GM12872 (cell line): ENCODE measurements around the gene LSM14A.

Experiments used
- TF ChIP-seq, protein P1 (sequence below): IDR thresholded peaks from 3 replicates; pipeline ENCODE4 v1.5.1; 2011; ENCODE audit warnings: low read depth, mild to moderate bottlenecking, low read length, moderate library complexity; ENCODE audit not compliant: insufficient read depth

LSM14A gene

DNA sequence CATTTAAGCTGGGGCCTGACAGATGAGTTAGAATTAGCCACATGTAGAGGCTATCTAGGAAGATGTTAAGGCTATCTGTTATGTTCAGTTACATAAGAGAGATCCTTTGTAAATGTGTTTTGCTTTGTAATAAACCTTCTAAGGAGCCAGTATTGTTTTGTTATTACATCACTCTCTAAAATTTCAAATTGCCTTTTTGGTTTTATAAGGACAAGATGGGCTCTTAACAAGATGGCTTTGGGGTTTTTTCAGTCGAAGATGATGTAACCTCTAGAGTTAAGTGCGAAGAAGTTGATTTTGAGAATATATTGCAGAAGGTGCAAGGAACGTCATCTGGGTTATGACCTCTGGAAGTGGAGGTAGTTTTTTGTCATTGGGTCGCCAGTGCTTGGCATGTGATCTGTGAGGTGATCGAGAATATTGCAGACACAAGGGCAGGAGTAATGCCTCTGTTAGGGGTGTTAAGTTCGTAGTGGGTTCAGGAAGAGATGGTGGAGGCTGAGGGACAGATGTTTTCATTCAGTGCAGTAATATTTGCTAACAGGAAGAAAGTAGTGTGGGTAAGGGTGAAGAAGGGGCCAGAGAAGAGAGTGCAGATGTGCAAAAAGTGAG, 12.7 kb downstream of the LSM14A start:
- TF ChIP-seq, protein P1, sequence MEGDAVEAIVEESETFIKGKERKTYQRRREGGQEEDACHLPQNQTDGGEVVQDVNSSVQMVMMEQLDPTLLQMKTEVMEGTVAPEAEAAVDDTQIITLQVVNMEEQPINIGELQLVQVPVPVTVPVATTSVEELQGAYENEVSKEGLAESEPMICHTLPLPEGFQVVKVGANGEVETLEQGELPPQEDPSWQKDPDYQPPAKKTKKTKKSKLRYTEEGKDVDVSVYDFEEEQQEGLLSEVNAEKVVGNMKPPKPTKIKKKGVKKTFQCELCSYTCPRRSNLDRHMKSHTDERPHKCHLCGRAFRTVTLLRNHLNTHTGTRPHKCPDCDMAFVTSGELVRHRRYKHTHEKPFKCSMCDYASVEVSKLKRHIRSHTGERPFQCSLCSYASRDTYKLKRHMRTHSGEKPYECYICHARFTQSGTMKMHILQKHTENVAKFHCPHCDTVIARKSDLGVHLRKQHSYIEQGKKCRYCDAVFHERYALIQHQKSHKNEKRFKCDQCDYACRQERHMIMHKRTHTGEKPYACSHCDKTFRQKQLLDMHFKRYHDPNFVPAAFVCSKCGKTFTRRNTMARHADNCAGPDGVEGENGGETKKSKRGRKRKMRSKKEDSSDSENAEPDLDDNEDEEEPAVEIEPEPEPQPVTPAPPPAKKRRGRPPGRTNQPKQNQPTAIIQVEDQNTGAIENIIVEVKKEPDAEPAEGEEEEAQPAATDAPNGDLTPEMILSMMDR, result no peak

DNA sequence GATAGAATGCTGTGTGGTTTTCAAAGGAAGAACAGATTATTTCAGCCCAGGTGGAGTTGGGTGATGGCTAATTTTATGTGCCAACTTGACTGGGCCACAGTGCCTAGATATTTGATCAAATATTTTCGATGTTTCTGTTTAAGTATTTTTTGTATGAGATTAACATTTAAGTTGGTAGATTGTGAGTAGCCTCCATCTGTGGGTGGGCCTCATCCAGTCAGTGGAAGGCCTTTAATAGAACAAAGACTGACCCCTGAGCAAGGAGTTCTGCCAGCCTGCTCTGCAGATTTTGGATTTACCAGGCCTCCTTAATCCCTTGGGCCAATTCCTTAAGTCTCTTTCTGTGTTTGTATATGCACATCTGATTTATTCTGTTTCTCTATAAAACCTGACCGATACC, 13.9 kb downstream of the LSM14A start:
- TF ChIP-seq, protein P1, result no peak

DNA sequence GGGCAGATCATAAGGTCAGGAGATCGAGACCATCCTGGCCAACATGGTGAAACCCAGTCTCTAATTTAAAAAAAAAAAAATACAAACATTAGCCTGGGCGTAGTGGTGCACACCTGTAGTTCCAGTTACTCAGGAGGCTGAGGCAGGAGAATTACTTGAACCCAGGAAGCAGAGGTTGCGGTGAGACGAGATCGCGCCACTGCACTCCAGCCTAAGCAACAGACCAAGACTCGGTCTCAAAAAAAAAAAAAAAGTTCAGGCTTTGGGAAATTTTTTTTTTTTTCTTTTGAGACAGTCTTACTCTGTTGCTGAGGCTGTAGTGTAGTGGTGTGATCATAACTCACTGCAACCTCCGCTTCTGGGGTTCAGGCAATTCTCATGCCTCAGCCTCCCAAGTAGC, 14.7 kb downstream of the LSM14A start:
- TF ChIP-seq, protein P1, result no peak

DNA sequence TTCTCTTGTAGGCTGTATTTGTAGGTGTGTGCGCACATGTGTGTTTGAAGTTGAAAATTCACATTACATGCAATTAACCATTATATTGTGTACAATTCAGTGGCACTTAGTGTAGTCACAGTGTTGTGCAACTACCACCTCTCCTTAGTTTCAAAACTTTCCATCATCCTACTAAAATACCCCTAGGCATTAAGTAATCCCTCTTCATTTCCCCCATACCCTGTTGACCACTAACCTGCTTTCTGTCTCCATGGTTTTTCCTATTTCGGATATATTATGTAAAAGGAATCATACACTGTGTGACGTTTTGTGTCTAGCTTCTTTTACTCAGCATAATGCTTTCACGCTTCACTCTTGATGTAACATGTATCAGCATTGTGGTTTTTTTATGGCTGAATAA, 16.1 kb downstream of the LSM14A start:
- TF ChIP-seq, protein P1, result no peak

DNA sequence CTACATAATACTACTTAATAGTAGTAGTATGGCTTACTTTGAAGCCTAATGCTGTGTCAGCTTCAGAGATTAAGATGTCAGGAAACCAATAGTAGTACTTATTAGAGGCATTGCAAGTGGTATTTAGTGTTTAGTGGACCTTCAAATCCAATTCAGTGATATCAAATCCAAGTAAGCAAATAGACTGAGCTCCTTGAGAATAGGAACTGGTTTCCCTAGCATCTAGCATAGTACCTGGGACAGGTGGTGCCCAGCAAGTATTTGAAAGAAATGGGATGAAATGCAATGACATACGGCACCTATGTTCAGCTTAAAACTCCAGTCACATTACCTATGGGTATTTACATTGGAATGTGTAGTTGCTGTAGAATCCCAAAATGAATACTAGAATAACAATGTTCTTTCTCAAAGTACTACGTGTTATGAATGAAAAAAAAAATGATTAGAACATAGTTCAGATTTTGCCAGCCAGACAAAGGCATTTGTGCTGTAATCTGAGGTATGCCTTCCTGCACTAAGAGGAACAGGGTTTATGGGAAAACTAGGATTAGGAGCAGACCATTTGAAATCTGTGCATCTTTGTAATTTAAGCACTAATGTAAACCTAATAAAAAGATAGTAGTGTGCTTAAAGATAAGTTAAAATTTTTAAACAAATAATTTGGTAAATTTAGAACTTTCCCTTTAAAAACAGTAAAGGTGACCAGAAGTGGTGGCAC, 17.1 kb downstream of the LSM14A start:
- TF ChIP-seq, protein P1, result no peak

DNA sequence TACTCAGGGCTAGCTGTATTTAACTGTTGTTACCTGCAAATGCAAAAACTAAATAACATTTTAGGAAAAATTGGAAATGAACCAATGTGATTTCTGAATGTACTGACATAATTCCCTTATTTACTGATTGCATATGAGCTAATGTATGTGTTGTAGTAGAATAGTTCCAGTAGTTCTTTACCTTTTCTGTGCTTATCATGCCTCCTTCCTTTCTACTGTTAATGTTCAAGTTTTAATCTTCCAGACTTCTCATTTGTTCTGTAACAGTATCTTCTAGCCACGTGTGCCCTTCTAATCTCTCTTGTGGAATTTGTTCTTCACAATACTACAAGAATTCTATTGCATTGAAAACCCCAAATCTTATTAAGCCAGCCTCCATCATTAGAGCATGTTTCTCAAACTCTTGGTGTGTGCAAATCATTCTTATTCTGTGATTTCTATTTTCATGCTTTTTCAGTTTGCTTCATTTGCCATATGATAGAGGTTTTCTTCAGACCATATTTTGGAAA, 17.7 kb downstream of the LSM14A start:
- TF ChIP-seq, protein P1, result no peak

DNA sequence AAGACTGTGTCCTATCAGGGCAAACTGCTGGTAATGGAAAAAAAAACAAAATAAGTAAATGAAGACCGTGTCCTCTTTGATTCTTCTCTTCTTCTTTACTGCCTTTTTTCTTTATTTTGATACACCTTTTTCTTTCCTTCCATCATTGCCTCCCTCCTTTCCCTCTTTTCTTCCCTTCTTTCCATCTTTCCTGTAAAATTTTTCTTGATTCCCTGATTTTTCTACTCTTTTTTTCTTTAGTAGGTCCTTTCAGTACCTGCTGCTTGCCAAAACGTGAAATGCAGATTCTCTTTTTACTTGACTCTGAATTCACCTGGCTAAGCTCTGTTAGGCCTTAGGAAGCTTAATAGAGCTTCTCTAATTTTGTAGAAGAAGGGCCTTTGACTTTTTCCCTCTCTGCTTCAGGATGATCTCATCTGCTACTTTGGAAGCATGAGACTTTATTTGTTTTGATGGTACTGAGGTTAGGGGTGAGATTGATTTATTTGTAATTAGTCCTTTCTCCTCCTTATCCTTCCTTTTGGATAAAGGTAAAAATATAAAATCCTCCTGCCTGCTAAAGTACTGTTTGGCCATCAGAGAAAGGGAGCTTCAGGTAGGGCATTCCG, 19.2 kb downstream of the LSM14A start:
- TF ChIP-seq, protein P1, result no peak
